H9 (cell line): ENCODE results near the gene MEGF8. TPM values are rescaled to one million over a fixed set of nuclear protein-coding genes. Genes with fewer than 3 reads are reported as not detected.

Experiments used
- DNase-seq: peaks from one replicate; pipeline ENCODE4 v3.0.0-alpha.2; 2017
- H2AFZ ChIP-seq: one replicate; pipeline ENCODE4 v1.6.1; 2013; ENCODE audit warnings: mild to moderate bottlenecking, low read length, control low read depth, moderate library complexity
- H2AK5ac ChIP-seq: 2 replicates; pipeline ENCODE4 v1.6.1; 2013; ENCODE audit warnings: low read length, control low read depth, mixed read lengths; ENCODE audit not compliant: insufficient read length
- H2BK120ac ChIP-seq: one replicate; pipeline ENCODE4 v1.6.1; 2013; ENCODE audit warnings: low read depth, mild to moderate bottlenecking, low read length, control low read depth, inconsistent platforms; ENCODE audit not compliant: poor library complexity, severe bottlenecking
- H2BK12ac ChIP-seq: 2 replicates; pipeline ENCODE4 v1.6.1; 2013; ENCODE audit warnings: low read length, control low read depth, mixed read lengths, low read depth; ENCODE audit not compliant: insufficient read length
- H2BK15ac ChIP-seq: 2 replicates; pipeline ENCODE4 v1.6.1; 2013; ENCODE audit warnings: low read depth, low read length, control low read depth
- H2BK20ac ChIP-seq: one replicate; pipeline ENCODE4 v1.6.1; 2013; ENCODE audit warnings: low read depth, mild to moderate bottlenecking, low read length, control low read depth, inconsistent platforms; ENCODE audit not compliant: poor library complexity, severe bottlenecking
- H2BK5ac ChIP-seq: 2 replicates; pipeline ENCODE4 v1.6.1; 2013; ENCODE audit warnings: low read length, control low read depth, mixed read lengths; ENCODE audit not compliant: insufficient read length
- H3K14ac ChIP-seq: 2 replicates; pipeline ENCODE4 v1.6.1; 2013; ENCODE audit warnings: low read length, control low read depth; ENCODE audit not compliant: insufficient read depth
- H3K18ac ChIP-seq: 2 replicates; pipeline ENCODE4 v1.6.1; 2013; ENCODE audit warnings: low read depth, mild to moderate bottlenecking, mixed read lengths, low read length, control low read depth; ENCODE audit not compliant: insufficient read length
- H3K23ac ChIP-seq: 2 replicates; pipeline ENCODE4 v1.6.1; 2013; ENCODE audit warnings: low read length, control low read depth, mixed read lengths, low read depth; ENCODE audit not compliant: insufficient read length
- H3K23me2 ChIP-seq: 2 replicates; pipeline ENCODE4 v1.6.1; 2013; ENCODE audit warnings: low read depth, mild to moderate bottlenecking, mixed read lengths, low read length, control low read depth; ENCODE audit not compliant: insufficient read length, poor library complexity, severe bottlenecking
- H3K27ac ChIP-seq: 2 replicates; pipeline ENCODE4 v1.5.1; 2013; ENCODE audit warnings: low read length, control low read depth, mixed read lengths, low read depth; ENCODE audit not compliant: insufficient read length
- H3K27me3 ChIP-seq: 2 replicates; pipeline ENCODE4 v1.6.1; 2013; ENCODE audit warnings: low read length, control low read depth, inconsistent platforms; ENCODE audit not compliant: insufficient read depth
- H3K4ac ChIP-seq: 2 replicates; pipeline ENCODE4 v1.6.1; 2013; ENCODE audit warnings: low read depth, mild to moderate bottlenecking, control low read depth, inconsistent platforms, low read length, moderate library complexity
- H3K4me1 ChIP-seq: 2 replicates; pipeline ENCODE4 v1.6.1; 2013; ENCODE audit warnings: low read length, control low read depth, inconsistent platforms; ENCODE audit not compliant: insufficient read depth
- H3K4me2 ChIP-seq: 2 replicates; pipeline ENCODE4 v1.6.1; 2013; ENCODE audit warnings: low read length, control low read depth, mixed read lengths; ENCODE audit not compliant: insufficient read length, insufficient read depth
- H3K56ac ChIP-seq: 2 replicates; pipeline ENCODE4 v1.6.1; 2013; ENCODE audit warnings: low read depth, mild to moderate bottlenecking, mixed read lengths, low read length, control low read depth; ENCODE audit not compliant: insufficient read length
- H3K79me1 ChIP-seq: 2 replicates; pipeline ENCODE4 v1.6.1; 2013; ENCODE audit warnings: low read depth, mild to moderate bottlenecking, moderate library complexity, low read length, control low read depth, inconsistent platforms; ENCODE audit not compliant: insufficient read depth, poor library complexity, severe bottlenecking
- H3K79me2 ChIP-seq: 2 replicates; pipeline ENCODE4 v1.6.1; 2013; ENCODE audit warnings: low read length, control low read depth, inconsistent platforms; ENCODE audit not compliant: insufficient read depth
- H3K9ac ChIP-seq: 2 replicates; pipeline ENCODE4 v1.6.1; 2013; ENCODE audit warnings: low read length, control low read depth, mixed read lengths; ENCODE audit not compliant: insufficient read length; ENCODE audit errors: extremely low read depth
- H3K9me3 ChIP-seq: one replicate; pipeline ENCODE4 v1.6.1; 2013; ENCODE audit warnings: low read depth, low read length, inconsistent platforms; ENCODE audit not compliant: control insufficient read depth
- H3T11ph ChIP-seq: one replicate; pipeline ENCODE4 v1.6.1; 2013; ENCODE audit warnings: mild to moderate bottlenecking, low read length, control low read depth, inconsistent platforms
- H4K20me1 ChIP-seq: one replicate; pipeline ENCODE4 v1.6.1; 2013; ENCODE audit not compliant: control insufficient read depth, insufficient read length, insufficient read depth
- H4K5ac ChIP-seq: 2 replicates; pipeline ENCODE4 v1.6.1; 2013; ENCODE audit warnings: low read depth, mild to moderate bottlenecking, mixed read lengths, low read length, control low read depth; ENCODE audit not compliant: insufficient read length
- H4K8ac ChIP-seq: replicated peaks from 2 replicates; pipeline ENCODE4 v1.6.1; 2013; ENCODE audit warnings: low read length, control low read depth, mixed read lengths, low read depth; ENCODE audit not compliant: insufficient read length
- H4K91ac ChIP-seq: 2 replicates; pipeline ENCODE4 v1.6.1; 2013; ENCODE audit warnings: low read depth, mild to moderate bottlenecking, moderate library complexity, mixed read lengths, low read length, control low read depth; ENCODE audit not compliant: insufficient read length
- H3K27ac Mint-ChIP-seq, 3 experiments: 2 replicates in 2 of 3; 3 replicates in 1 of 3; pipeline ENCODE4 v1.8.0; 2020 to 2021; ENCODE audit warnings: mixed read lengths in 3 of 3, mild to moderate bottlenecking in 1 of 3, moderate library complexity in 1 of 3
- H3K27me3 Mint-ChIP-seq: 2 replicates; pipeline ENCODE4 v1.8.0; 2021; ENCODE audit warnings: low read depth, mild to moderate bottlenecking, moderate library complexity, mixed read lengths
- H3K36me3 Mint-ChIP-seq, 3 experiments: 2 replicates in 2 of 3; 3 replicates in 1 of 3; pipeline ENCODE4 v1.8.0; 2020 to 2021; ENCODE audit warnings: low read depth in 3 of 3, mixed read lengths in 3 of 3; ENCODE audit not compliant: insufficient read depth in 1 of 3
- H3K4me1 Mint-ChIP-seq, 2 experiments: 2 replicates each; pipeline ENCODE4 v1.8.0; 2020; ENCODE audit warnings: mixed read lengths in 2 of 2
- H3K4me3 Mint-ChIP-seq, 2 experiments: 2 replicates in 1 of 2; 3 replicates in 1 of 2; pipeline ENCODE4 v1.8.0; 2020 to 2021; ENCODE audit warnings: mild to moderate bottlenecking in 2 of 2, mixed read lengths in 2 of 2, moderate library complexity in 1 of 2
- H3K9me3 Mint-ChIP-seq, 2 experiments: 2 replicates in 1 of 2; 3 replicates in 1 of 2; pipeline ENCODE4 v1.8.0; 2020; ENCODE audit warnings: mild to moderate bottlenecking in 2 of 2, mixed read lengths in 2 of 2, moderate library complexity in 1 of 2
- WGBS: extraction: QIAGEN DNeasy Blood & Tissue Kit; methylation state at CpG from one replicate; pipeline ENCODE4 v1.1.7; 2013; ENCODE audit warnings: missing lambda C conversion rate, low lambda C conversion rate, mixed read lengths; ENCODE audit not compliant: insufficient read length; ENCODE audit errors: extremely low coverage; 5-methylcytosine and 5-hydroxymethylcytosine counted together
- total RNA-seq: library from RNA; stranded (reverse); gene quantifications from 2 replicates; pipeline ENCODE4 v1.2.1, GENCODE V29; 2021
- TF ChIP-seq, protein P1 (sequence below): fragments of 200-600 bp; sonication (generic); conservative IDR thresholded peaks from 3 replicates; pipeline ENCODE4 v1.8.0; 2021; ENCODE audit warnings: antibody characterized with exemption, mild to moderate bottlenecking

Gene MEGF8
- total RNA-seq, 1 experiment from 2014 or later, result 28.4 TPM

GRCh38 chr19:42397263-42398166, 72.1 kb downstream of the MEGF8 start:
- Mint-ChIP-seq H3K36me3 (peaks cover 5 to 10% (median 10%) of the 10 kb centered on the region in 3 experiments; a peak in 6 of 7 replicates), H3K4me3 (peak overlapping the region; percentile 91 to 95), H3K9me3 (no peaks in the 10 kb centered on the region), H3K4me1 (peaks cover 26 to 37% of the 10 kb centered on the region in 2 experiments), H3K27ac (peak overlapping the region in 2 of 3 experiments; percentile 11 to 55; a peak in 4 of 7 replicates), H3K27me3 (peaks cover 44% of the 10 kb centered on the region)
- Histone ChIP-seq H3K9ac (peak overlapping the region; percentile 58), H3K79me1 (no peaks in the 10 kb centered on the region), H2BK120ac (no peak overlapping the region), H3K23me2 (peaks cover 21% of the 10 kb centered on the region), H4K5ac (no peak overlapping the region), H3K56ac (no peak overlapping the region), H2BK5ac (no peak overlapping the region), H4K8ac (no peak overlapping the region), H3K14ac (0 out of 2 replicates have a peak overlapping the region, but pooled peaks have one; percentile 10), H3K27me3 (no peaks in the 10 kb centered on the region), H4K20me1 (peaks cover 3% of the 10 kb centered on the region), H3K4ac (no peak overlapping the region), H2BK12ac (no peak overlapping the region), H3K79me2 (no peaks in the 10 kb centered on the region), H3K23ac (no peak overlapping the region), H3K4me1 (peaks cover 3% of the 10 kb centered on the region; the same call in 1 of the 2 replicates), H3K27ac (no peak overlapping the region), H3T11ph (no peak overlapping the region), H3K9me3 (no peaks in the 10 kb centered on the region), H3K4me2 (peak overlapping the region; percentile 85), H3K18ac (no peak overlapping the region), H2BK15ac (no peak overlapping the region), H2BK20ac (no peak overlapping the region), H2AK5ac (no peak overlapping the region), H2AFZ (no peak overlapping the region), H4K91ac (no peak overlapping the region)
- TF ChIP-seq, protein P1, sequence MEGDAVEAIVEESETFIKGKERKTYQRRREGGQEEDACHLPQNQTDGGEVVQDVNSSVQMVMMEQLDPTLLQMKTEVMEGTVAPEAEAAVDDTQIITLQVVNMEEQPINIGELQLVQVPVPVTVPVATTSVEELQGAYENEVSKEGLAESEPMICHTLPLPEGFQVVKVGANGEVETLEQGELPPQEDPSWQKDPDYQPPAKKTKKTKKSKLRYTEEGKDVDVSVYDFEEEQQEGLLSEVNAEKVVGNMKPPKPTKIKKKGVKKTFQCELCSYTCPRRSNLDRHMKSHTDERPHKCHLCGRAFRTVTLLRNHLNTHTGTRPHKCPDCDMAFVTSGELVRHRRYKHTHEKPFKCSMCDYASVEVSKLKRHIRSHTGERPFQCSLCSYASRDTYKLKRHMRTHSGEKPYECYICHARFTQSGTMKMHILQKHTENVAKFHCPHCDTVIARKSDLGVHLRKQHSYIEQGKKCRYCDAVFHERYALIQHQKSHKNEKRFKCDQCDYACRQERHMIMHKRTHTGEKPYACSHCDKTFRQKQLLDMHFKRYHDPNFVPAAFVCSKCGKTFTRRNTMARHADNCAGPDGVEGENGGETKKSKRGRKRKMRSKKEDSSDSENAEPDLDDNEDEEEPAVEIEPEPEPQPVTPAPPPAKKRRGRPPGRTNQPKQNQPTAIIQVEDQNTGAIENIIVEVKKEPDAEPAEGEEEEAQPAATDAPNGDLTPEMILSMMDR, result no peak
- no peak for DNase-seq
- WGBS, result no CpG with 5 or more reads among the region's 25 CpGs
